ENCODE measurements around the gene CUX1. TPM values are rescaled to one million over a fixed set of nuclear protein-coding genes. Genes with fewer than 3 reads are reported as not detected.

The CUX1 gene
- total RNA-seq, 1 experiment from 2014 or later: 39.6 TPM

DNA sequence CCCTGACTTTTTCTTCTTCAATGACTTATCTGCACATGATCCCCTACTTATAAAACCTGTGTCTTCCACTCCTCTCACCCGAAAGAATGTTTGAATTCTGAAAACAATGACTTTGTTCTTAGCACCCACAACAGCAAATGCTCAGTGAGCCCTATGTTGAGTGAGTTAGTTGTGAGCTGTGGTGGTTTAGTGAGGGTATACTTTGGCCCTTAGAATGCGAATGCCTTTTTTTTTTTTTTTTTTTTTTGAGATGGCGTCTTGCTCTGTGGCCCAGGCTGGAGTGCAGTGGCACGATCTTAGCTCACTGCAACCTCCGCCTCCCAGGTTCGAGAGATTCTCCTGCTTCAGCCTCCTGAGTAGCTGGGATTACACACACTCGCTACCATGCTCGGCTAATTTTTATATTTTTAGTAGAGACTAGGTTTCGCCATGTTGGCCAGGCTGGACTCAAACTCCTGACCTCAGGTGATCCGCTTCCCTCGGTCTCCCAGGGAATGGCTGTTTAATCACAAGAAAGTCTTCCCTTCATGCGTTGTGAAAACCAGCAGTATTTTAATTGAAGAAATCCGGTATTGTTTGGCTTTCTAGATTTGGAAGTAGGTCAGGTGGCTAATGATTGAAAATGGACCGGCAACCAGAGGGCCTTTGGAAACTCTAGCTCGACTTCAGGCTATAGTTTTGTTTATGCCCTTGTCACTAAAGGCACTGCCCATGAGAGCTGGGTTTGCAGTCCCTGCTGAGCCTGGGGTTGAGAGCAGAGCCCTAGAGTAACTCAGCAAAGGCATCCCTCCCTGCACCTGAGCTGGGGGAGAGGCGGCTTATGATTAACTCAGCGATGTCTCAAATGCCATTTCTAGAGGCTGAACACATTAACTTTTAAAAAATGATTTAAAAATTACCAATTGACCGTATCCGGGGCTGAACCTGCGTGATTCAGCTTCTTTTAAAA is 41.3 kb downstream of the CUX1 start:
- intact Hi-C loops (cut with micrococcal nuclease): loop anchor here (10.0 kb wide), 1 partner anchor 266 kb away; no protein-coding TSS in a partner anchor
- TF ChIP-seq EZH2phosphoT487 (IDR thresholded peaks at IDR 0.05; ENCODE audit: borderline replicate concordance, low read length): no peak
- no peak for TF ChIP-seq EZH2 (IDR thresholded peaks at IDR 0.05; ENCODE audit: low read length, unreplicated experiment)
- TF ChIP-seq, protein P1, sequence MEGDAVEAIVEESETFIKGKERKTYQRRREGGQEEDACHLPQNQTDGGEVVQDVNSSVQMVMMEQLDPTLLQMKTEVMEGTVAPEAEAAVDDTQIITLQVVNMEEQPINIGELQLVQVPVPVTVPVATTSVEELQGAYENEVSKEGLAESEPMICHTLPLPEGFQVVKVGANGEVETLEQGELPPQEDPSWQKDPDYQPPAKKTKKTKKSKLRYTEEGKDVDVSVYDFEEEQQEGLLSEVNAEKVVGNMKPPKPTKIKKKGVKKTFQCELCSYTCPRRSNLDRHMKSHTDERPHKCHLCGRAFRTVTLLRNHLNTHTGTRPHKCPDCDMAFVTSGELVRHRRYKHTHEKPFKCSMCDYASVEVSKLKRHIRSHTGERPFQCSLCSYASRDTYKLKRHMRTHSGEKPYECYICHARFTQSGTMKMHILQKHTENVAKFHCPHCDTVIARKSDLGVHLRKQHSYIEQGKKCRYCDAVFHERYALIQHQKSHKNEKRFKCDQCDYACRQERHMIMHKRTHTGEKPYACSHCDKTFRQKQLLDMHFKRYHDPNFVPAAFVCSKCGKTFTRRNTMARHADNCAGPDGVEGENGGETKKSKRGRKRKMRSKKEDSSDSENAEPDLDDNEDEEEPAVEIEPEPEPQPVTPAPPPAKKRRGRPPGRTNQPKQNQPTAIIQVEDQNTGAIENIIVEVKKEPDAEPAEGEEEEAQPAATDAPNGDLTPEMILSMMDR (conservative IDR thresholded peaks at IDR 0.05; ENCODE audit: low read depth, low read length): no peak
- H2AFZ ChIP-seq (ENCODE audit: low read length): no peak overlapping the region
- CTCF ChIA-PET: interaction anchor here (0.6 kb wide), 1 partner anchor 126 kb away, joined by 5 read pairs; no protein-coding TSS in a partner anchor
- H3K79me2 ChIP-seq (ENCODE audit: low read length): peaks cover 87% of the 10 kb centered on the region
- H3K9ac ChIP-seq (ENCODE audit: low read length): peak overlapping the region; percentile 11; the same call in 1 of the 2 replicates
- H3K27ac ChIP-seq (ENCODE audit: low read length): 0 out of 2 replicates have a peak overlapping the region, but pooled peaks have one; percentile 0
- POLR2A ChIA-PET (ENCODE audit: unreplicated experiment): interaction anchor here (0.7 kb wide), 1 partner anchor 227 kb away, joined by 5 read pairs; no protein-coding TSS in a partner anchor
- BruUV-seq (replicated peaks): no TSS peak
- H3K4me3 ChIP-seq (ENCODE audit: low read length): no peak overlapping the region
- no peaks in the 10 kb centered on the region for H3K9me2 ChIP-seq (replicated peaks; ENCODE audit: low read length)
- no peak for DNase-seq
- H3K4me1 ChIP-seq (ENCODE audit: insufficient read depth, low read length): peaks cover 23% of the 10 kb centered on the region
- no peaks in the 10 kb centered on the region for H3K36me3 ChIP-seq (ENCODE audit: low read depth, low read length)
- no peaks in the 10 kb centered on the region for H4K20me1 ChIP-seq (ENCODE audit: low read length)
- no peak overlapping the region for H3K4me2 ChIP-seq (ENCODE audit: low read length)
- peak; percentile 3; the same call in 1 of the 2 replicates for ATAC-seq
- H3K27me3 ChIP-seq (ENCODE audit: low read length): no peaks in the 10 kb centered on the region
- H3K9me3 ChIP-seq (ENCODE audit: low read length): no peaks in the 10 kb centered on the region
- no peaks in the 10 kb centered on the region for H3F3A ChIP-seq (ENCODE audit: low read length, unreplicated experiment)

DNA sequence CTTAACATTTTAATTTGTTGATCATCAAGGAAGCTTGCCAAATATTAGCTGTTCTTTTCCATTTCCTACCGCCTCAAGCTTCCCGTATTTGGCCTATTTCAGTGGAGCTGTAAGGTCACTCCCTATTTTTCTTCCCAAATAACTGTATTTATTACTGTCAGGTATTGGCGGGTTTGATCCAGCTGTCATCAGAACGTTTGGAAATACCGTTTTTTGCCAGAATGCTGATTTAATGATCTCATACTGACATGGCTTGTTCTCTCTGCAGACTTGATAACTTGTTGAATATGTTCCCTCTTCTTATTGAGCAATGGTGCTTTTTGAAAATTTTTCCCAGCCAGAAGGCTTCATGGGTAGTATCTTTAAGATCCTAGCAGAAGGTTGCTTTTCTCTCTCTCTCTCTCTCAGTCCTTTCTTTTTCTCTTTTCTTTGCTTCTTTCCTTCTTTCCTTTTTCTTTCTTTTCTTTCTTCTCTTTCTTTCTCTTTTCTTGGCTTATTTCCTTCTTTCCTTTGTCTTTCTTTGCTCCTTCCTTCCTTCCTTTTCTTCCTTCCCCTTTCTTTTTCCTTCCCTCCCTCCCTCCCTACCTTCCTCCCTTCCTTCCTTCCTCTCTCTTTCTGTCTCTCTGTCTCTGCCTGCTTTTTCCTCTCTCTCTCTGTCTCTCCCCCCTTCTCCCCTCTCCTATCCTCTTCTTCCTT is 42.1 kb downstream of the CUX1 start:
- H3K4me1 ChIP-seq (ENCODE audit: insufficient read depth, low read length): peaks cover 23% of the 10 kb centered on the region
- H3K27me3 ChIP-seq (ENCODE audit: low read length): no peaks in the 10 kb centered on the region
- H4K20me1 ChIP-seq (ENCODE audit: low read length): no peaks in the 10 kb centered on the region
- no TSS peak for BruUV-seq (replicated peaks)
- ChIA-PET POLR2A (ENCODE audit: unreplicated experiment) (interaction anchor here (0.7 kb wide), 1 partner anchor 228 kb away, joined by 5 read pairs; no protein-coding TSS in a partner anchor), CTCF (no interaction called here)
- H3F3A ChIP-seq (ENCODE audit: low read length, unreplicated experiment): no peaks in the 10 kb centered on the region
- no peak overlapping the region for H3K4me3 ChIP-seq (ENCODE audit: low read length)
- intact Hi-C loops (cut with micrococcal nuclease): loop anchor here (10.0 kb wide), 1 partner anchor 265 kb away; no protein-coding TSS in a partner anchor
- no peak for DNase-seq
- no peak; the same call in 1 of the 2 replicates for ATAC-seq
- H3K4me2 ChIP-seq (ENCODE audit: low read length): no peak overlapping the region
- TF ChIP-seq EZH2 (IDR thresholded peaks at IDR 0.05; ENCODE audit: low read length, unreplicated experiment) (no peak), EZH2phosphoT487 (IDR thresholded peaks at IDR 0.05; ENCODE audit: borderline replicate concordance, low read length) (no peak)
- TF ChIP-seq, protein P1 (conservative IDR thresholded peaks at IDR 0.05; ENCODE audit: low read depth, low read length): no peak
- no peaks in the 10 kb centered on the region for H3K9me3 ChIP-seq (ENCODE audit: low read length)
- no peak overlapping the region for H2AFZ ChIP-seq (ENCODE audit: low read length)
- H3K36me3 ChIP-seq (ENCODE audit: low read depth, low read length): no peaks in the 10 kb centered on the region
- no peaks in the 10 kb centered on the region for H3K9me2 ChIP-seq (replicated peaks; ENCODE audit: low read length)
- H3K9ac ChIP-seq (ENCODE audit: low read length): peak overlapping the region; percentile 11; the same call in 1 of the 2 replicates
- H3K27ac ChIP-seq (ENCODE audit: low read length): 0 out of 2 replicates have a peak overlapping the region, but pooled peaks have one; percentile 0
- peaks cover 85% of the 10 kb centered on the region for H3K79me2 ChIP-seq (ENCODE audit: low read length)
